COR-L47 (cell line): ENCODE measurements around the gene LRTM2.

ENCODE experiments used
- DNase-seq: peaks from one replicate; lab custom pipeline; 2025; lab: John Stamatoyannopoulos, UW

The LRTM2 gene

GRCh38 chr12:1829306-1829900 is 9.0 kb downstream of the LRTM2 start:
- no peak for DNase-seq

- no peak for DNase-seq
Measured at GRCh38 chr12:1830401-1830845, 10.1 kb downstream of the LRTM2 start.

- no peak for DNase-seq
Measured at GRCh38 chr12:1830981-1831963, 10.9 kb downstream of the LRTM2 start.

GRCh38 chr12:1832801-1833595 is 12.6 kb downstream of the LRTM2 start:
- no peak for DNase-seq

GRCh38 chr12:1833596-1834028 is 13.2 kb downstream of the LRTM2 start:
- DNase-seq = no peak

- DNase-seq = no peak
Measured at GRCh38 chr12:1834186-1834925, 14.0 kb downstream of the LRTM2 start.

GRCh38 chr12:1835211-1836131 is 15.1 kb downstream of the LRTM2 start:
- DNase-seq = no peak

- no peak for DNase-seq
Measured at GRCh38 chr12:1836241-1836803, 16.0 kb downstream of the LRTM2 start.

GRCh38 chr12:1836854-1837421 is 16.6 kb downstream of the LRTM2 start:
- DNase-seq = no peak

- DNase-seq = no peak
Measured at GRCh38 chr12:1837541-1838204, 17.3 kb downstream of the LRTM2 start.

- no peak for DNase-seq
Measured at GRCh38 chr12:1838205-1838993, 18.0 kb downstream of the LRTM2 start.

GRCh38 chr12:1838994-1839365 is 18.6 kb downstream of the LRTM2 start:
- no peak for DNase-seq

GRCh38 chr12:1839464-1839863 is 19.1 kb downstream of the LRTM2 start:
- DNase-seq = no peak

GRCh38 chr12:1839956-1840951 is 19.9 kb downstream of the LRTM2 start:
- no peak for DNase-seq

- no peak for DNase-seq
Measured at GRCh38 chr12:1840981-1841425, 20.6 kb downstream of the LRTM2 start.

- DNase-seq = no peak
Measured at GRCh38 chr12:1841586-1842182, 21.3 kb downstream of the LRTM2 start.
